OCI-LY3 (cell line): ENCODE measurements around the gene FURIN.

Experiments used
- H2AFZ ChIP-seq: fragments of 200-600, 300-600 bp; shearing (Covaris generic); 2 replicates; pipeline ENCODE4 v1.6.0; 2014; ENCODE audit warnings: antibody characterized with exemption, low read depth, low read length
- H3K27ac ChIP-seq: fragments of 200-600, 300-600 bp; sonication (generic); 2 replicates; pipeline ENCODE4 v1.5.1; 2014; ENCODE audit warnings: mild to moderate bottlenecking, low read length, moderate library complexity, mixed read lengths
- H3K27me3 ChIP-seq: fragments of 200-600, 300-600 bp; sonication (generic); 2 replicates; pipeline ENCODE4 v1.6.1; 2014; ENCODE audit warnings: low read depth, low read length, mixed read lengths
- H3K36me3 ChIP-seq: fragments of 200-600, 300-600 bp; sonication (generic); replicated peaks from 2 replicates; pipeline ENCODE3; 2014; ENCODE audit warnings: low read depth, low read length, mixed read lengths
- H3K4me1 ChIP-seq: fragments of 300-600, 200-600 bp; sonication (generic); 2 replicates; pipeline ENCODE4 v1.6.1; 2014; ENCODE audit warnings: low read length, mixed read lengths
- H3K4me2 ChIP-seq: fragments of 200-600, 300-600 bp; sonication (generic); 2 replicates; pipeline ENCODE4 v1.6.1; 2014; ENCODE audit warnings: low read length, mixed read lengths
- H3K4me3 ChIP-seq: fragments of 300-600, 200-600 bp; sonication (generic); 2 replicates; pipeline ENCODE4 v1.5.1; 2014; ENCODE audit warnings: antibody characterized with exemption, mild to moderate bottlenecking, low read length, moderate library complexity
- H3K79me2 ChIP-seq: fragments of 300-600, 200-600 bp; shearing (Covaris generic); 2 replicates; pipeline ENCODE4 v1.6.1; 2014; ENCODE audit warnings: mild to moderate bottlenecking, low read length, mixed read lengths
- H3K9ac ChIP-seq: fragments of 300-600, 200-600 bp; shearing (Covaris generic); 2 replicates; pipeline ENCODE4 v1.6.0; 2014; ENCODE audit warnings: mild to moderate bottlenecking, low read length, moderate library complexity
- H3K9me3 ChIP-seq: fragments of 200-600, 300-600 bp; shearing (Covaris generic); 2 replicates; pipeline ENCODE4 v1.6.1; 2014; ENCODE audit warnings: low read length, mixed read lengths; ENCODE audit not compliant: insufficient read depth
- H4K20me1 ChIP-seq: fragments of 200-600, 300-600 bp; sonication (generic); 2 replicates; pipeline ENCODE4 v1.6.1; 2016; ENCODE audit warnings: low read length, mixed read lengths; ENCODE audit not compliant: insufficient read depth
- CTCF ChIP-seq: fragments of 200-600, 300-600 bp; sonication (generic); IDR thresholded peaks from 2 replicates; pipeline ENCODE4 v1.5.1; 2014; ENCODE audit warnings: antibody characterized with exemption, low read length, low read depth
- EZH2phosphoT487 ChIP-seq: fragments of 200-600 bp; shearing (Covaris generic); IDR thresholded peaks from 2 replicates; pipeline ENCODE4 v1.6.1; 2018; ENCODE audit warnings: antibody characterized with exemption, mixed run types, low read depth

The FURIN gene

DNA sequence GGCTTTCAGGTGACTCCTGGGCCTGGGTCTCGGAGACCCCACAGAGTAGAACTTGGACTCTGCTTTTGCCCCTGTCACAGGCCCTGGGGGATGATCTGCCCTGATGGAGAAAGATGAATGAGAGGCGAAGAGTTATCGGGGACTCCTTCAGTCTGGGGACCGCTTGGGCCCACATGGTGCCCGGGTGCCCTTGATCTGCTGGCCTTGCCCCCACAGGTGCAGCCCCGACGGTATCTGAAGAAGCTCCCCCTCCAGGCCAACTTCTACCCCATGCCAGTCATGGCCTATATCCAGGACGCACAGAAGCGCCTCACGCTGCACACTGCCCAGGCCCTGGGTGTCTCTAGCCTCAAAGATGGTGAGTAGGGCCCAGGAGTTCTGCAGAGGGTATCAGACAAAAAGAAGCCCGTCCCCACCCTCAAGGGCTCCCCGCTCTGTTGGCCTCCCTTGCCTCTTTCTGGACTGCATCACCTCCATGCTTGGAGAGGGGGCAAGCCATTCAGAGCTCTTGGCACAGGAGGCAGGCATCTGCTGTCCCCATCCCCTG, 45.1 kb downstream of the FURIN start:
- H3K79me2 ChIP-seq = no peaks in the 10 kb centered on the region
- H3K4me3 ChIP-seq = no peak overlapping the region
- H3K36me3 ChIP-seq = peaks cover 15% of the 10 kb centered on the region
- H2AFZ ChIP-seq = no peak overlapping the region
- H3K27me3 ChIP-seq = no peaks in the 10 kb centered on the region
- H4K20me1 ChIP-seq = no peaks in the 10 kb centered on the region
- H3K4me2 ChIP-seq = no peak overlapping the region
- TF ChIP-seq EZH2phosphoT487 = no peak
- TF ChIP-seq CTCF = no peak
- no peak overlapping the region for H3K9ac ChIP-seq
- no peaks in the 10 kb centered on the region for H3K9me3 ChIP-seq
- no peak overlapping the region for H3K27ac ChIP-seq
- H3K4me1 ChIP-seq = no peaks in the 10 kb centered on the region

GRCh38 chr15:90914305-90915080, 46.1 kb downstream of the FURIN start:
- H3K4me1 ChIP-seq = no peaks in the 10 kb centered on the region
- no peaks in the 10 kb centered on the region for H3K9me3 ChIP-seq
- no peaks in the 10 kb centered on the region for H4K20me1 ChIP-seq
- TF ChIP-seq EZH2phosphoT487 (no peak), CTCF (no peak)
- no peak overlapping the region for H2AFZ ChIP-seq
- H3K4me3 ChIP-seq = no peak overlapping the region
- peaks cover 17% of the 10 kb centered on the region for H3K36me3 ChIP-seq
- H3K79me2 ChIP-seq = no peaks in the 10 kb centered on the region
- H3K4me2 ChIP-seq = no peak overlapping the region
- H3K27me3 ChIP-seq = no peaks in the 10 kb centered on the region
- H3K9ac ChIP-seq = no peak overlapping the region
- no peak overlapping the region for H3K27ac ChIP-seq

DNA sequence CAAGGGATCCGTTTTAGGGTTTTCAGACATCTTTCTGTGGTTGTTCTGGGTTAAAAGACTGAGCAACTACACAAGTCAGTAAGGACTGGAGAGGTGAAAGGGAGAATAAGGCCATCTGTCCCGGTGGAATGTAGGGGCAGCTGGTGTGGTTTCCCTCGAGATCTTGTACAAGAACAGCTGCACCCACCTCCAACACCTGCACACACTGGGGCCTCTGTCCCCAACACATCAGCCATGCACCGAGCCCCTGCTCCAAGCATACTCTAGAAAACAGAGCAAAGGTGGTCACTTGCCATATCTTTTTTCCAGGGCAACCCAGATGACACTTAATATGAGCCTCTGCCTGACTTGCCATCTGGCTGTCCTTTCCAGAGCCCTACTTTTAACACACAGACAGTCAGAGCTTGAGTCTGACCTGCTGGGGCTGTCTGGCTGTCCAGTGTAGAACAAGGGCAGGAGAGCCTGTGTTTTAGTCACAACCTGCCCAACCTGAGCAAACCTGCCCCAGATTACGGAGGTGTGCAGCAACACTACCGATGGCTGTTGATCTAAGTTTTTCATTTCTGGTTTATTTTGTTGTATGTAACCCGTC, 46.9 kb downstream of the FURIN start:
- H3K9me3 ChIP-seq = no peaks in the 10 kb centered on the region
- peaks cover 21% of the 10 kb centered on the region for H3K36me3 ChIP-seq
- H3K9ac ChIP-seq = no peak overlapping the region
- no peak overlapping the region for H3K4me2 ChIP-seq
- H2AFZ ChIP-seq = no peak overlapping the region
- H3K27me3 ChIP-seq = no peaks in the 10 kb centered on the region
- H3K4me3 ChIP-seq = no peak overlapping the region
- H3K4me1 ChIP-seq = no peaks in the 10 kb centered on the region
- TF ChIP-seq EZH2phosphoT487 (no peak), CTCF (no peak)
- no peak overlapping the region for H3K27ac ChIP-seq
- H4K20me1 ChIP-seq = no peaks in the 10 kb centered on the region
- no peaks in the 10 kb centered on the region for H3K79me2 ChIP-seq

DNA sequence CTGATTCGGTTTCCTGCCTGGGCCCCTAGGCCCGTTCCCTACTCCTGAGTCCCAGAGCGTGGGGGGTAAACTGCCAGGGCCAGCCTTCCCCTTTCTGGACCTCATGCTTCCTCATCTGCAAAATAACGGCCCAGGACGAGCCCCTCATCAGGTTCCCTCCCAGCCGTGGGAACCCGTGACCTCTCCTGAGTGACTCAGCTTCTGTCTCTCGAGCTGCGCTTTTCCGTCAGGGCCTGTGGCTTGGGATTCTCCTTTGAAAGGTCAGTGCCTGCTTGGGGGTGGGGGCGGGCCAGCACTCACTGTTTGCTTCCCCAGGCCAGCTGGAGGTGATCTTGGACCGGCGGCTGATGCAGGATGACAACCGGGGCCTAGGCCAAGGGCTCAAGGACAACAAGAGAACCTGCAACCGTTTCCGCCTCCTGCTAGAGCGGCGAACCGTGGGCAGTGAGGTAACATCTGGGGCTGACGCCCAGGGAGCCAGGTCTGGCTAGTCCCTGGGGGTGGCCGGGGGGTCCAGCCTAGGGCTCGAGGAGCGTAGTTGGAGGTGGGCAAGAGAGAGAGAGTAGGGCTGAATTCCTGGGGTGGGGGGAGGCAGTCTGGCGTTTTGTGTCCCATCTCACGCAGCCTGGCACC, 47.5 kb downstream of the FURIN start:
- H3K36me3 ChIP-seq = peaks cover 19% of the 10 kb centered on the region
- H3K27me3 ChIP-seq = no peaks in the 10 kb centered on the region
- no peak overlapping the region for H3K9ac ChIP-seq
- no peaks in the 10 kb centered on the region for H3K4me1 ChIP-seq
- no peak overlapping the region for H3K4me2 ChIP-seq
- no peak overlapping the region for H2AFZ ChIP-seq
- no peak overlapping the region for H3K27ac ChIP-seq
- no peaks in the 10 kb centered on the region for H3K9me3 ChIP-seq
- H4K20me1 ChIP-seq = no peaks in the 10 kb centered on the region
- TF ChIP-seq EZH2phosphoT487 (no peak), CTCF (no peak)
- no peak overlapping the region for H3K4me3 ChIP-seq
- no peaks in the 10 kb centered on the region for H3K79me2 ChIP-seq
